ENCODE measurements around the gene C1QTNF1.

GRCh38 chr17:79000396-79001189 is 23.4 kb upstream of the C1QTNF1 start:
- TF ChIP-seq CTCF (conservative IDR thresholded peaks at IDR 0.05; ENCODE audit: low read length) (no peak), EZH2phosphoT487 (IDR thresholded peaks at IDR 0.05; ENCODE audit: borderline replicate concordance, low read depth, low read length) (no peak)
